HAP-1 (cell line): ENCODE data around the gene ADAR.

ENCODE experiments used
- DNase-seq, 2 experiments: peaks; one replicate each; pipeline ENCODE4 v3.0.0-alpha.2; 2016 to 2020; ENCODE audit warnings: low spot score in 2 of 2
- H3K27me3 ChIP-seq: fragments of 250-450 bp; sonication (Bioruptor Pico); 2 replicates; pipeline ENCODE4 v1.5.1; 2020; ENCODE audit warnings: low read depth, mild to moderate bottlenecking, moderate library complexity
- H3K36me3 ChIP-seq: fragments of 250-450 bp; sonication (Bioruptor Pico); replicated peaks from 2 replicates; pipeline ENCODE4 v1.5.1; 2020; ENCODE audit warnings: mild to moderate bottlenecking
- H3K4me1 ChIP-seq: fragments of 250-450 bp; sonication (Bioruptor Pico); 2 replicates; pipeline ENCODE4 v1.5.1; 2020; ENCODE audit warnings: mild to moderate bottlenecking
- H3K4me3 ChIP-seq: fragments of 250-450 bp; sonication (Bioruptor Pico); 2 replicates; pipeline ENCODE4 v1.5.1; 2020; ENCODE audit warnings: mild to moderate bottlenecking, moderate library complexity
- H3K9me3 ChIP-seq: fragments of 250-450 bp; sonication (Bioruptor Pico); 2 replicates; pipeline ENCODE4 v1.5.1; 2020; ENCODE audit warnings: mild to moderate bottlenecking, moderate library complexity
- in situ Hi-C: fragments of 300-500 bp; cut with MboI; formaldehyde crosslinking; loops from 3 replicates; pipeline ENCODE4 v1.14.3; 2020; ENCODE audit warnings: low sequenced_read_pairs, inconsistent platforms, mixed read lengths

The ADAR gene

GRCh38 chr1:154626456-154627256 is 18.7 kb upstream of the ADAR start:
- peaks cover 5% of the 10 kb centered on the region for H3K4me1 ChIP-seq
- peaks cover 2% of the 10 kb centered on the region; the same call in 1 of the 2 replicates for H3K9me3 ChIP-seq
- DNase-seq: peak in 1 of 2 experiments; percentile 20
- 0 out of 2 replicates have a peak, but pooled peaks cover 3% of the 10 kb centered on the region for H3K36me3 ChIP-seq
- in situ Hi-C loops: no loop called here
- no peaks in the 10 kb centered on the region for H3K27me3 ChIP-seq
- peak overlapping the region; percentile 93 for H3K4me3 ChIP-seq

- peaks cover 2% of the 10 kb centered on the region; the same call in 1 of the 2 replicates for H3K9me3 ChIP-seq
- no peaks in the 10 kb centered on the region for H3K27me3 ChIP-seq
- DNase-seq: no peak
- H3K4me3 ChIP-seq: no peak overlapping the region
- peaks cover 5% of the 10 kb centered on the region for H3K4me1 ChIP-seq
- in situ Hi-C loops: no loop called here
- 0 out of 2 replicates have a peak, but pooled peaks cover 3% of the 10 kb centered on the region for H3K36me3 ChIP-seq
These were observed 17.0 kb upstream of the ADAR start for GRCh38 chr1:154624746-154625643.

- Histone ChIP-seq H3K9me3 (no peaks in the 10 kb centered on the region), H3K4me1 (peaks cover 5% of the 10 kb centered on the region), H3K27me3 (no peaks in the 10 kb centered on the region), H3K4me3 (no peak overlapping the region), H3K36me3 (0 out of 2 replicates have a peak, but pooled peaks cover 3% of the 10 kb centered on the region)
- in situ Hi-C loops: no loop called here
- no peak for DNase-seq
These were observed 15.4 kb upstream of the ADAR start for GRCh38 chr1:154623358-154623757.

- H3K36me3 ChIP-seq: 0 out of 2 replicates have a peak, but pooled peaks cover 3% of the 10 kb centered on the region
- in situ Hi-C loops: no loop called here
- H3K9me3 ChIP-seq: no peaks in the 10 kb centered on the region
- H3K4me3 ChIP-seq: no peak overlapping the region
- H3K4me1 ChIP-seq: peaks cover 5% of the 10 kb centered on the region
- no peak for DNase-seq
- H3K27me3 ChIP-seq: no peaks in the 10 kb centered on the region
These were observed 14.6 kb upstream of the ADAR start for GRCh38 chr1:154622503-154623039.

- in situ Hi-C loops: no loop called here
- H3K9me3 ChIP-seq: no peaks in the 10 kb centered on the region
- H3K27me3 ChIP-seq: no peaks in the 10 kb centered on the region
- H3K36me3 ChIP-seq: no peaks in the 10 kb centered on the region
- peaks cover 5% of the 10 kb centered on the region for H3K4me1 ChIP-seq
- no peak for DNase-seq
- H3K4me3 ChIP-seq: no peak overlapping the region
These were observed 13.9 kb upstream of the ADAR start for GRCh38 chr1:154621875-154622274.

- H3K27me3 ChIP-seq: no peaks in the 10 kb centered on the region
- no peak overlapping the region for H3K4me3 ChIP-seq
- no peaks in the 10 kb centered on the region; the same call in 1 of the 2 replicates for H3K4me1 ChIP-seq
- H3K36me3 ChIP-seq: no peaks in the 10 kb centered on the region
- in situ Hi-C loops: no loop called here
- H3K9me3 ChIP-seq: no peaks in the 10 kb centered on the region
- DNase-seq: no peak
These were observed 12.8 kb upstream of the ADAR start for GRCh38 chr1:154620751-154621150.

- no peak for DNase-seq
- H3K27me3 ChIP-seq: no peaks in the 10 kb centered on the region
- H3K36me3 ChIP-seq: no peaks in the 10 kb centered on the region
- in situ Hi-C loops: no loop called here
- H3K4me1 ChIP-seq: no peaks in the 10 kb centered on the region; the same call in 1 of the 2 replicates
- no peak overlapping the region for H3K4me3 ChIP-seq
- no peaks in the 10 kb centered on the region for H3K9me3 ChIP-seq
These were observed 11.4 kb upstream of the ADAR start for GRCh38 chr1:154619181-154619948.

- in situ Hi-C loops: no loop called here
- Histone ChIP-seq H3K27me3 (no peaks in the 10 kb centered on the region), H3K9me3 (no peaks in the 10 kb centered on the region), H3K36me3 (no peaks in the 10 kb centered on the region), H3K4me3 (no peak overlapping the region), H3K4me1 (peaks cover 3% of the 10 kb centered on the region)
- no peak for DNase-seq
These were observed 8.8 kb upstream of the ADAR start for GRCh38 chr1:154616659-154617345.

- Histone ChIP-seq H3K36me3 (no peaks in the 10 kb centered on the region), H3K27me3 (no peaks in the 10 kb centered on the region), H3K4me1 (peaks cover 10% of the 10 kb centered on the region), H3K4me3 (no peak overlapping the region), H3K9me3 (no peaks in the 10 kb centered on the region)
- in situ Hi-C loops: no loop called here
- no peak for DNase-seq
These were observed 7.4 kb upstream of the ADAR start for GRCh38 chr1:154615411-154615810.

GRCh38 chr1:154614901-154615300 is 6.9 kb upstream of the ADAR start:
- peaks cover 10% of the 10 kb centered on the region for H3K4me1 ChIP-seq
- no peak for DNase-seq
- H3K36me3 ChIP-seq: no peaks in the 10 kb centered on the region
- no peaks in the 10 kb centered on the region for H3K9me3 ChIP-seq
- no peak overlapping the region for H3K4me3 ChIP-seq
- in situ Hi-C loops: no loop called here
- no peaks in the 10 kb centered on the region for H3K27me3 ChIP-seq

- in situ Hi-C loops: no loop called here
- Histone ChIP-seq H3K4me3 (no peak overlapping the region), H3K36me3 (no peaks in the 10 kb centered on the region), H3K9me3 (no peaks in the 10 kb centered on the region), H3K4me1 (peaks cover 13% of the 10 kb centered on the region), H3K27me3 (no peaks in the 10 kb centered on the region)
- DNase-seq: no peak
These were observed 6.3 kb upstream of the ADAR start for GRCh38 chr1:154614247-154614646.

GRCh38 chr1:154611150-154611862 is 3.3 kb upstream of the ADAR start:
- H3K27me3 ChIP-seq: no peaks in the 10 kb centered on the region
- no peaks in the 10 kb centered on the region for H3K36me3 ChIP-seq
- in situ Hi-C loops: no loop called here
- DNase-seq: peak; percentile 77 to 92
- no peak overlapping the region for H3K4me3 ChIP-seq
- peaks cover 27% of the 10 kb centered on the region for H3K4me1 ChIP-seq
- H3K9me3 ChIP-seq: no peaks in the 10 kb centered on the region
